Measurements from ENCODE around the gene SLC17A7. TPM values are rescaled to one million over a fixed set of nuclear protein-coding genes. Genes with fewer than 3 reads are reported as not detected.

The SLC17A7 gene
- 1 to 10 TPM in 2 of 6 donors, under 1 TPM in 3, not detected in 1; 0.37 to 2.1 (median 0.78) TPM for total RNA-seq

DNA sequence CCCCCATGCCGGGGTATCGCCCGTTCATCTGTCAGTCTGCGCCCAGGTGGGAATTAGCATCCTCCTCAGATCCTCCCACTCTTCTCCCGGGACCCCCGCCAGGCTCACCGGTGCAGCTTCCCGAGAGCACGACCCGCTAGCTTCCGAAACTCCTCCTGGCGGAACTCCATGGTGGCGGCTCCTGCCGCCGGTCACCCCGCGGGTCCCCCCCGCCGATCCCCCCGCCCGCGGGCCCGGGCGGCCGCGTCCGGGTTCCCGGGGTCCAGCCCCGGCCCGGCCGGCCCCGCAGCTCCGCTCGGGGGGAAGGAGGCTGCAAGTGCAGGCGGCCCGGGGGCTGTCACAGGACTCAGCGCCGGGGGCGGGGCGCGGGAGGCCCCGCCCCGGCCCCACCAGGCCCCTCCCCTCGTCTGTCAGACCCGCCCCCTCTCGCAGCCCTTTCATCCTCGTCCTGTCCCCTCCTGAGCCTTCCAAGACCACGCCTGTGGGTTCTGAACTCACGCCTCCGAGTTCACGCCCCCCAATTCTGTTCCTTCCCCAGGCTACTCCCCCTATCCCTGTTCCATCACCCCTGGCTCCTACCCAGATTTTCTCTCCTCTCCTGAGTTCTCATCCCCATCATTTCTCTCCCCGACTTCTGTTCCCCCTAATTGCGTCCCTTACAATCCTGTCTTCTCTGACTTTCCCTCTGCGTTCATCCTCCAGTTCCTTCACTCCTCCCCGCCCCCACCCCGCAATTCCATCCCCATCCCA lies at the start of gene SLC17A7:
Gene SLC17A7, minus strand, starts transcription at position 318 of the 750 bp plus-strand sequence. Its CDS starts 148 bp downstream, at position 170.
- 11 to 12% methylated on average over 13 to 21 of the region's 56 CpGs for WGBS, 2 donors
- H3K27ac ChIP-seq: peak within 1 kb of the TSS in 2 of 4 donors; percentile 76 to 79

GRCh38 chr19:49490287-49491029 lies 49.1 kb upstream of the SLC17A7 start:
- WGBS, 2 donors: 91 to 93% methylated on average over 20 to 27 of the region's 27 CpGs
- Histone ChIP-seq H3K27me3 (no peaks in the 10 kb centered on the region), H3K9me3 (no peaks in the 10 kb centered on the region), H3K4me1 (peaks cover 25 to 37% (median 30%) of the 10 kb centered on the region in 4 donors), H3K36me3 (peaks cover 30 to 47% (median 41%) of the 10 kb centered on the region in 4 donors), H3K27ac (peak overlapping the region in 2 of 4 donors; percentile 46 to 95), H3K4me3 (peak overlapping the region in 1 of 4 donors; percentile 84)
- no peak for ATAC-seq (ENCODE audit: low FRiP score in 2 of 2)
- TF ChIP-seq EP300 (IDR thresholded peaks at IDR 0.05) (no peak), POLR2A (IDR thresholded peaks at IDR 0.05) (no peak), POLR2AphosphoS5 (IDR thresholded peaks at IDR 0.05) (no peak)
- TF ChIP-seq, protein P1, sequence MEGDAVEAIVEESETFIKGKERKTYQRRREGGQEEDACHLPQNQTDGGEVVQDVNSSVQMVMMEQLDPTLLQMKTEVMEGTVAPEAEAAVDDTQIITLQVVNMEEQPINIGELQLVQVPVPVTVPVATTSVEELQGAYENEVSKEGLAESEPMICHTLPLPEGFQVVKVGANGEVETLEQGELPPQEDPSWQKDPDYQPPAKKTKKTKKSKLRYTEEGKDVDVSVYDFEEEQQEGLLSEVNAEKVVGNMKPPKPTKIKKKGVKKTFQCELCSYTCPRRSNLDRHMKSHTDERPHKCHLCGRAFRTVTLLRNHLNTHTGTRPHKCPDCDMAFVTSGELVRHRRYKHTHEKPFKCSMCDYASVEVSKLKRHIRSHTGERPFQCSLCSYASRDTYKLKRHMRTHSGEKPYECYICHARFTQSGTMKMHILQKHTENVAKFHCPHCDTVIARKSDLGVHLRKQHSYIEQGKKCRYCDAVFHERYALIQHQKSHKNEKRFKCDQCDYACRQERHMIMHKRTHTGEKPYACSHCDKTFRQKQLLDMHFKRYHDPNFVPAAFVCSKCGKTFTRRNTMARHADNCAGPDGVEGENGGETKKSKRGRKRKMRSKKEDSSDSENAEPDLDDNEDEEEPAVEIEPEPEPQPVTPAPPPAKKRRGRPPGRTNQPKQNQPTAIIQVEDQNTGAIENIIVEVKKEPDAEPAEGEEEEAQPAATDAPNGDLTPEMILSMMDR (IDR thresholded peaks at IDR 0.05): no peak
- no peak for DNase-seq

More for the DNA sequence above, at the start of gene SLC17A7:
- Histone ChIP-seq H3K9me3 (no peaks in the 10 kb centered on the region), H3K4me1 (peaks cover 11 to 21% (median 17%) of the 10 kb centered on the region in 4 donors), H3K4me3 (peak within 1 kb of the TSS in 3 of 4 donors; percentile 57 to 67 (median 60)), H3K36me3 (peaks cover 0 to 5% (median under 1%) of the 10 kb centered on the region in 4 donors), H3K27me3 (peaks cover 0 to 36% (median 19%) of the 10 kb centered on the region in 4 donors)
- peak in 1 of 2 donors; percentile 46 for ATAC-seq (ENCODE audit: low FRiP score in 2 of 2)
- no peak for TF ChIP-seq POLR2A (IDR thresholded peaks at IDR 0.05)
- no peak for TF ChIP-seq POLR2AphosphoS5 (IDR thresholded peaks at IDR 0.05)
- TF ChIP-seq, protein P1 (IDR thresholded peaks at IDR 0.05): no peak
- TF ChIP-seq EP300 (IDR thresholded peaks at IDR 0.05): no peak
- DNase-seq: peak; percentile 43 to 89

DNA sequence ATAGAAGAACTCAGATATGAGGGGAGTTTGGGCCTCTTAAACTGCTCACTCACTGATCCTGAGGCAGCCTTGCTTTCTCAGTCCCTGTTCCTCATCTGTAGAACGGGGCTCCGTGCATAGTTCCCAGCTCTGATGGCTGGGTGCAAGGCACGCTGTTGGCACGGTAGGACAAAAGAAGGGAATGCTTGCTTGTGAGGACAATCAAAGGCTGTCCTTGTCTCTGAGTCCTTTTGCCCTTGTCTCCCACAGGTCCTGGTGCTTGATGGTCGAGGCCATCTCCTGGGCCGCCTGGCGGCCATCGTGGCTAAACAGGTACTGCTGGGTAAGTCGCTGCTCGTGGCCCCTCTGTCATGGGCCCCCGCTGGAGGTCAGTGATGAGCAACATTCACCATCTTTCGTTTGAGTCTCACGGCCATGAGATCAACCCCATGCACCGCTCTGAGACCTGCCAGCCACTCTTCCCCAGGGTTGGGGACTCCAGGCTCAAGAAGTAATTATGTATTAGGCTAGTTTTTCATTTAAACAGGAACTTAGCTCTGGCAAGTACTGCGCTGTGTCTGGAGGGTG lies 48.4 kb upstream of the SLC17A7 start:
- 60 to 65% methylated on average over 12 to 15 of the region's 15 CpGs for WGBS, 2 donors
- Histone ChIP-seq H3K4me3 (peak overlapping the region in 3 of 4 donors; percentile 84 to 92 (median 92)), H3K27me3 (no peaks in the 10 kb centered on the region), H3K36me3 (peaks cover 30 to 47% (median 41%) of the 10 kb centered on the region in 4 donors), H3K27ac (peak overlapping the region; percentile 31 to 95 (median 90)), H3K4me1 (peaks cover 23 to 34% (median 27%) of the 10 kb centered on the region in 4 donors), H3K9me3 (no peaks in the 10 kb centered on the region)
- DNase-seq (no peak), ATAC-seq (ENCODE audit: low FRiP score in 2 of 2) (no peak)
- TF ChIP-seq, protein P1 (IDR thresholded peaks at IDR 0.05): peak in 1 of 6 experiments; percentile 12
- TF ChIP-seq EP300 (IDR thresholded peaks at IDR 0.05): no peak

DNA sequence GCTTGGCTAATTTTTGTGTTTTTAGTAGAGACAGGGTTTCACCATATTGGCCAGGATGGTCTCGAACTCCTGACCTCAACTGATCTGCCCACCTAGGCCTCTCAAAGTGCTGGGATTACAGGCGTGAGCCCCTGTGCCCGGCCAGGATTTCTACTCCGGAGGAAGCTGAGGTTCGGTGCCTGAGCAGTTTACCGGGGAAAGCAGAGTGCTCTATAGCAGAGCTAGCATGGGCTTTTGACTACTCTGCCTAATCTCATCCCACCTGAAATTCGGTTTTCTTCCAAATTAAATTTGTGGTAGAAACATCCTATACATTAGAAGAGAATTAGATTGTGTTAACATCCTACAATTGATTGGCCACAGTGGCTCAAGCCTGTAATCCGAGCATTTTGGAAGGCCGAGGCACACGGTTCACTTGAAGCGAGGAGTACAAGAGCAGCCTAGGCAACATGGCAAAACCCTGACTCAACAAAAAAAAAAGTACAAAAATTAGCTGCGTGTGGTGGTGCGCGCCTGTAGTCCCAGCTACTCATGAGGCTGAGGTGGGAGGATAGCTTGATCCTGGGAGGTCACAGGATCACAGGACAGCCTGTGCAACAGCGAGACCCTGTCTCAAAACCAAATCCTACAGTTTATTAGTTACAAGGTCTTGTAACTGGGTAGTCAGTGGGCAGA lies 47.7 kb upstream of the SLC17A7 start:
- peaks cover 23 to 34% (median 27%) of the 10 kb centered on the region in 4 donors for H3K4me1 ChIP-seq
- ATAC-seq (ENCODE audit: low FRiP score in 2 of 2) (no peak), DNase-seq (no peak)
- H3K36me3 ChIP-seq: peaks cover 30 to 47% (median 41%) of the 10 kb centered on the region in 4 donors
- 29% methylated on average over 15 of the region's 15 CpGs for WGBS, 2 donors
- no peak for TF ChIP-seq POLR2A (IDR thresholded peaks at IDR 0.05)
- no peak for TF ChIP-seq EP300 (IDR thresholded peaks at IDR 0.05)
- TF ChIP-seq, protein P1 (IDR thresholded peaks at IDR 0.05): no peak
- TF ChIP-seq POLR2AphosphoS5 (IDR thresholded peaks at IDR 0.05): no peak
- H3K9me3 ChIP-seq: no peaks in the 10 kb centered on the region
- H3K27ac ChIP-seq: peak overlapping the region; percentile 31 to 95 (median 90)
- peak overlapping the region; percentile 81 to 92 (median 88) for H3K4me3 ChIP-seq
- H3K27me3 ChIP-seq: no peaks in the 10 kb centered on the region
